NCI-H1436 (cell line): ENCODE data around the gene TEKT5.

Experiments
- DNase-seq: peaks from one replicate; lab custom pipeline; 2025; lab: John Stamatoyannopoulos, UW

TEKT5 gene

DNA sequence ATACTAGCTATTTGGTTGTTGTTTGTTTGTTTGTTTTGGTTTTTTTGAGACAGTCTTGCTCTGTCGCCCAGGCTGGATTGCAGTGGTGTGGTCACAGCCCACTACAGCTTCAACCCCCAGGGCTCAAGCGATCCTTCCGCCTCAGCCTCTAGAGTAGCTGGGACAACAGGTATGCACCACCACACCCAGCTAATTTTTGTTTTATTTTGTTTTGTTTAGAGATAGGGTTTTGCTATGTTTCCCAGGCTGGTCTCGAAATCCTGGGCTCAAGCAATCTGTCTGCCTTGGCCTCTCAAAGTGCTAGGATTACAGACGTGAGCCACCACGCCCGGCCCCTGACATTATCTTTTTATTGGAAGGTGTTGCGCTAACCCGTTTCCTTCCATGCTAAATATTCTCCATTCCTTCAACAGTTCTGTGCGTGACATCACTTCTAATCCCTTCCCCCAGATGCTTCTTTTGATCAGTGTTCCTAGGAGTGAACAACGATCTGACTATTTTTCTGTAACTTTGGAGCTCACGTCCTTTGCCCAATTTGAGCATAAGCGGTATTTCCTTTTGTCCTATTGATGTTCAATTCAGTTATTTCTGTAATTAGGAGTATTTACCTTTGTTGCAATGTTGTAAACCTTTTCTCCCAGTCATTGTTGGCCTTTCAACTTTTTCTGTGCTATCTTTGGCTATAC, 84.1 kb downstream of the TEKT5 start:
- DNase-seq: no peak

DNA sequence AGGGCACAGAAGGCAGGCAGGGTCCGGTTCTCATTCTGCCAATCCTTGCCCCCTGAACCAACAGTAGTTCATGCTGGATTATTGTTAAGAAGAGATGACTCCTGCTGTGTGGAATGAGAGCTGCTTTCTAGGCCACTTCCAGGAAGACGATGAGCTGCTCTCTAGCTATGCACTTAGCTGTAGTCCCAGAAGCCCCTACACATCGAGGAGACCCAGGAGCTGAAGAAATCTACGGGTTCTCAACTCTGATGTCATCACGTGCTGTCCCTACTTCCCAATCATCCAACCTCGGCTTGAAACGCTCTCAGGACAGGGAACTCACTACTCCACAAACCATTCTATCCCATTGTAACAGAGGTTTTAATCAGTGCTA, 85.3 kb downstream of the TEKT5 start:
- no peak for DNase-seq

DNA sequence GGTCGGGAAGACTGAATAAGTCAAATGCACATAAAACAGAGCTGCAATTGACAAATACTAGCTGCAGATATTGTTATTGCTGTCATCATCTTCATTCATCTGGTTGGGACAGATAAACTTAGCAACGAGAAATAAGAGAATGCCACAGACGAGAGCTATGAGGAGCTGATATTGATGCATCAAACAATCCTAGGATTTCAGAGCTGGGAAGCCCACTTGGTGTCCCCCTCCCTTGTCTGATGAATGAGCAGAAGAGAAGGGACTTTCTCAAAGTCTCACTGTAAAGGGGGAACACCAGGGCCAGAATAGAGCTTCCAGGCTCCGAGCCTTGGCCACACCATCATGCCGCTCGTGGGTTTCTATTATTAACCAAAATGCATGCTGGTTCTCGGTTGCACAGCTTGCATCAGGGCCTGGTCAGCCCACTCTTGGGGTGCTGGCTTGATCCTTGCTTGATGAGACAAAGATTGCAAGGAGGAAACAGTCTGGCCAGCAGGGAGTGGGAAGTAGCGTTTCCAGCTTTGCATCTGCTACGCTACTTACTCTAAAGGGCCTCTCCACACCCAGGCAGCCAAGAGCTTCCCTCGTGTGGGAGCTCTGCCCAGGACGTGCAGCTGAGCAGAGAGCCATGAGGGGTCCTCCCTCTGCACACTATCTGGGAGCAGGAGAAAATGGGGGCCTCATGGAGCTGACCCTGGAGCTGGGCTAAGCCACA, 85.9 kb downstream of the TEKT5 start:
- DNase-seq: no peak

DNA sequence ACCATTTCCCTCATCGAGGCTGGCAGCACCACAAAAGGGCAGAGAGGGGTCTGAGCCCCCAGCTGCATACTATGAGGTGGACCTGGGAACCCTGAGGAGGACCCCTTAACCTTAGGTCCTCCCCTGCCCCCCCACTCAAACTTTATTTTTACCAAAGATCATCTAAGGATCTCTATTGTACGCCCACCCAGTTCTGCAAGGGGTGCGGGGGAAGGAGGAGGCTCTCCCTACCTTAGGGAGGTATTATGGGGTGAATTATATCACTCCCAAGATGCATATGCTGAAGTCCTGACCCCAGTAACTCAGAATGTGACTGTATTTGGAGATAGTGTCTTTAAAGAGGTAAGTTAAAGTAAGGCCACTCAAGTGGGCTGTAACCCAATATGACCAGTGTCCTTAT, 87.6 kb downstream of the TEKT5 start:
- DNase-seq: no peak

DNA sequence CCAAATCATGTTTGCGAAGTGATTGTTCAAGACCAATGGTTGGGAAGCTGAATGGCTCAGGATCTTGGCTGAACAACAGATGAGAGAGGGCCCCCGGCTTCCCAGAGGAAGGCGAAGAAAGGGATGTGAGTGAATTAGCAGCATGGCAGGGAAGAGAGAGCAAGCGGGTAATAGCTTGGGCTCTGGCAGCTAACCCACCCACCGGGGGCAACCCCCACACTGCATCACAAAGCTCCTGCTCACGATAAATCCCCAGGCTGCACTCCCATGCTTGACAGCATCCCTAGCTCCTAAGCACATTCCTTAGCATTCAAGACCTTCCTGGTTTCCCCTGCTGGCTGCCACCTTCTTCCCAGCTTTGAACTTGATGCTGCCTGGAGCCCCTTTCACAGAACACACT, 88.1 kb downstream of the TEKT5 start:
- no peak for DNase-seq

DNA sequence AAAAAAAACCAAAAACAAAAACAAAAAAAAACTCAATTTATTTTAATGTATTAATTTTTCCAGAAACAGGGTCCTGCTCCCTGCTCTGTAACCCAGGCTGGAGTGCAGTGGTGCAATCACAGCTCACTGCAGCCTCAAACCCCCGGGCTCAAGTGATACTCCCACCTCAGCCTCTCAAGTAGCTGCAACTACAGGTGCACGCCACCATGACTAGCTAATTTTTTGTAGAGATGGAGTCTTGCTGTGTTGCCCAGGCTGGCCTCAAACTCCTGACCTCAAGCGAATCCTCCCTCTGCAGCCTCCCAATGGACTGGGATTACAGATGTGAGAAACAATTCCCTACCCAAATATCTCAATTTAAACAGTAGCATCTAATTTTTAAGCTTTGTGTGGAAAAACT, 89.1 kb downstream of the TEKT5 start:
- DNase-seq: no peak

DNA sequence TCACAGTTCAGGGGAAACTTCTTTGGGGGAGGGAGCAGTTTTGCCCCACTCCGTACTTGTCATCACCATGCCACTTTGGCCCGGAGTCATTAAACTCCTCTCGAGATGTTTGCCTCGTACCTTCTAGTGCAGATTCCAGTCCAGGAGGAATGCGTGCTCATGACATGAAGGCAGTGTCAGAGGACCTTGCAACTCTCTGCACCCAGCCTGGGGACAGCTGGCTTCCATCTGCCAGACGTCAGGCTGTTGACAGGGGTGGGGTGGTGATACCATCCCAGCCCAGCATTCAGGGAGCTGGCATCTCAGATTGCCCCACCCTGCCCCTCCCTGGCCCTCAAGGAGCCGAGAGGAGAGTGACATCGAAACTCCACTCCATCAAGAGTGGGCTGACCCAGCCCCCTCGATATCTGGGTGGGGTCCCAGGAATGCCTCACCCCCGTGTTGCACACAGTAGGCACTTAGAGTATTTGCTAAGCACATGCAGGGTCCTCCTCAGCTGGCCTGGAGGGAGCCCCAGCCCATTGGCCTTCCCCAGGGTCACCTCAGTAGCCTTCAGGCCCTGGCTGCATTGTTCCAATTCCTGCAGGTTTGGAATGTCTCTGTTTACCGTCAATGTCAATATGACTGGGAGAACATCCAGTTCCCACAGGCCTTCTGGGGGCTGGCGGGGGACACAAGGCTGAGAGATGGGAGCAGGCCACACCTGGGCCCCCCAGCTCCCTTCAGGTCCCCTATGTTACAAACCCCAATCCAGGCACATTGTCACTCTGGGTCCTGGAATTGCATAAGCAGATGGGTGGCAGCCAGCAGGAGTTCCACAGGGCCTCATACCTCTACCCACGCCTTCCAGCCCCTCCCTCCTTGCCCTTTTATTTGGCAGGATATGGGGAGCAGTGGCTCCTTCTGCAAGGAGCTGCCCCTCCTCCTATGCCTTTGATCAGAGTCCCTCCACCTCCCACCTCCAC, 93.0 kb downstream of the TEKT5 start:
- no peak for DNase-seq

DNA sequence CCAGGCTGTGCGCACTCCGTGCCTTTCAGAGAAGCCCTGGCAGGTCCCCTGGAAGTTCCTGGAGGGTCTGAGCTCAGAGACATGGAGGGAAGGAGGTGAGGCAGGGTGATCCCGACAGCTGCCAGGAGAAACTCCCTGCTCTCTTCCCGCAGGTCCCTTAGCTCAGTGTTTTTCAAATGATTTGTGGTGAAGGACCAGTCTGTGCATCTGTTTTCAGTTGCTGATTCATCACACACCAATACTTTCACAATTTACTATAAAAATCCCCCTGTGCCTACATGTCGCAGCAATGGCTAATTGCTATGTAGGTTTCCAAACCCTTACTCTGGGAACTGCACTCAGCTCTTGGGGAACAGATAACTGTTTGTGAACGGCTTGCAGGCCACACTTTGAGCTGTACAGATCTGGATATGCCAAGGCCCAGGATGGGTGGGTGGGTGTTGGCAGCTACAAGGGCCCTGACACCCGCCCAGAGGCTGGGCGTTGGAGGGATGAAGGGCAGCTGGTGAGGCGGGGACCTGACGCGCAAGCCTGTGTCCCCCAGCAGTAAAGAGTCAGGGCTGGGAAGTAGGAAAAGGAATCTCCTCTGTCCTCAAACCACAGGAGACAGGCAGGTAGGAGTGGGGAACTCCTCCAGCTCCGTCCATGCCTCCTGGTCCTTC, 93.8 kb downstream of the TEKT5 start:
- DNase-seq: no peak

DNA sequence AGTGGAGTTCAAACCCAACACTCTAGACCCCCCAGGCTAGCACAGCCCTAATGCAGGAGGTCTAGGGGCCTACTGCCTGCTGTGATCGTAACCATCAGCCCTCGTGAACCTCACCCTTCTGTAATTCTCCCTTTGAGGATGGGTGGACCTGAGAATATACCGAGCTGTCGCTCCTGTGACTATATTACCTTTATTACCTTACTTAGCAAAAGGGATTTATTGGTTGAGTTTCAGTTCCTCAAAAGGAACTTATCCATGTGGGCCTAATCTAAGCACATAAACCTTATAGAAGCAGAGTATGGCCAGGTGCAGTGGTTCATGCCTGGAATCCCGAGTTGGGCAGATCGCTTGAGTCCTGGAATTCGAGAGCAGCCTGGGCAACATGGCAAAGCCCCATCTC, 95.1 kb downstream of the TEKT5 start:
- no peak for DNase-seq

DNA sequence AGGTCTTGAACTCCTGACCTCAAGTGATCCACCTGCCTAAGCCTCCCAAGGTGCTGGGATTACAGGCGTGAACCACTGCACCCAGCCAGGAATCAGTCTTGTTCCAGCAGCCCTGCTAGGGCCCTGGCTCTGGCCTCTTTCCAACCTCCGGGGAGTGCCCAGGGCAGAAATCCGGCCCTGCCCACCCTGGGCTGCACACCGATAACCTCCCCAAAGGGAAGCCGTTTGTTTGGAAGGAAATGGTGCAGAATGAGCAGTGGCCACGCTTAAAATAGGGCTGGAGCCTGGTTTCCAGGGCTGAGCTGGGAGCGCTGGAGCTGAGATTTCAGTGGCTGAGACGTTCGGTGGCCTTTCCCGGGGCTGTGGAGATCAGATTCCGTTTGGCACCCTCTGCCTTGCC, 96.6 kb downstream of the TEKT5 start:
- DNase-seq: no peak

DNA sequence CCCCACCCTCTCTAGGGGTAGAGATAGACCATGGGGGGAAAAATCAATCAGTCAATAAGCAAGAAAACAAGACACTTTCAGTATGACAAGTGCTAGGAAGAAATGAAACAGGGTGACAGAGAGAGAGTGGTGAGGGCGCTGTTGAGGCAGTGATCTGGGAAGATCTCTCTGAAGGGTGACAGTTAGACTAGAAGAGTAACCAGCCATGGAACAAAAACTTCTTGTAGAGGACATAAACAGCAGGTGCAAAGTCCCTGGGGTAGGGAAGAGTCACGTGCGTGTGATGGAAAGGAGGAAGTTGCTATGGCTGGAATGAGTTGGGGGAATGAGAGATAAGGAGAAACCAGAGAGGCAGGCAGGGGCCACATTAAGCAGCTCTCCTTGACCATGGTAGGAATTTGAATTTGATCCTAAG, 97.5 kb downstream of the TEKT5 start:
- no peak for DNase-seq

DNA sequence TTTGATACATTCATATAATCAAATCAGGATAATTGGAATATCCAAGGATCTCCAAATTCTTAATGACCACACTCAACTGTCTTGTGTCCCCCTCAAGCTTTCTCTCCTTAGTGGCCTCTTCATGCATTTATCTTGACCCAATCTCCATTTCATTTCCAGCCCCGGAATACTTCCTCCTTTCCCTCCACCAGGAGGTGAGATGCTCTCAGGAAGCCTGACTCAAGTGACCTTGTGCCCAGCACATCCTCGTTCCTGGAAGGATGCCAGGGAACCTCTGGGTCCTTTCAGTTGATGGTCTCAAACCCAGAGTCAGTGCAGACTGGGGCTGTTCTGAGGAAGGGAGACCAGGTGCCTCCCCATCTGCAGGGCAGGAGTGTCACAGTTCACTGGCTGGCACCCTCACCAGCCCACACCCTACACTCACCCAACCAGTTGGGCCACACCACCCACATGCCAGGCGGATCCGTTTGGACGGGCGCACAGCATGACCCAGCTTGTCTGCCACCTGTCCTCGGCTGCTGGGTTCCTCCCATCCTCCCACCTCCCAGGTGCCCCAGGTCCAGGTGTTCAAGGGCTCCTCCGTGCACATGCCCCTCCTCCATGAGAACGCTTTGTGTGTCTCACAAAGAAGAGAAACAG, 100.3 kb downstream of the TEKT5 start:
- DNase-seq: no peak

DNA sequence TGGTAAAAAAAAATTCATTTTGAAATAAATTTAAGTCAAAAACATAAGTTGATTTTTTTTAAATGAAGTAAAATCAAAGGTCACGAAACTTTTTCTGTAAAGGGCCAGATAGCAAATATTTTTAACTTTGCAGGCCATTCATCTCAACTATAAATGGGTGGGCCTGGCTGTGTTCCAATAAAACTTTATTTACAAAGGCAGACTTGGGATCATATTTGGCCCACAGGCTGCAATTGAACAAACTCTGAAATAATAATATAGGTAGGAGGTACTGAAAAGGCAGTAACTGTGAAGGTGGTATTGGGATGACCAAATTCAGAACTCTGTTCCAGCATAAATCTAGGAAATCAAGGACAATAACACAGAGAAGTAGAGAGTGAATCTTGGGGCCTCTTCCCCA, 102.1 kb downstream of the TEKT5 start:
- DNase-seq: no peak

DNA sequence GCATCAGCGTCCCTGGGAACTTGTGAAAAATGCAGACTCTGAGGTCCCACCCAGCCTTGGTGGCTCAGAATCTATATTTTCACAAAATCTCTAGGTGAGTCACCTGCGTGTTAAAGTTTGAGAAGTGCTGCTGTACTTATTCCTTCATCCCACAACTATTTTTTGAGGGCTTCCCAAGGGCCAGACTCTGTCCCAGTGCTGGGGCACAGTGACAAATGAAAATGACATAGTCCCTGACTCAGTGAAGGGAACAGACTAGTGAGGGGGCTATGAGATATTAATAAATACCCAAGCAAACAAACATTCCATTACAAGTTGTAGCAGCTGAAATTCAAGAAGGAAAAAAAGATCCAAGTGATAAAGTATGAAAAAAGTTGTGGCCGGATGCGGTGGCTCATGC, 104.4 kb downstream of the TEKT5 start:
- no peak for DNase-seq

DNA sequence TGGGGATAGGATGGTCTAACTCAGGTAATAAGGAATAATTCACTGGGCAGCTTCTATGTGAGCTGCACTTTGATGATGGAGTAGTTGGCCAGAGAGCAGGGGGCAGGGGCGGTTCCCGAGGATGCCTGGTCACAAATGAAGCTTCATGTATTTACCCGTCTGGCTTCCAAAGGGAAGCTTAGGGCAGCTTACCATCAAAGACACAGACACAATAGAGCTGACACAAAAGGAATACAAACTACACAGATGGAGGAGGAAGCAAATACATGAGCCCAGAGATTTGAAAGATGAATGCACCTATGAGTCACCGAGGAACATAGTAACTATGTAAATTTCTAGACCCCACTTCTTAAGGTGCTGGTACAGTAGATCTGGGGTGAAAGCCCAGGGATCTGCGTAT, 105.6 kb downstream of the TEKT5 start:
- no peak for DNase-seq

DNA sequence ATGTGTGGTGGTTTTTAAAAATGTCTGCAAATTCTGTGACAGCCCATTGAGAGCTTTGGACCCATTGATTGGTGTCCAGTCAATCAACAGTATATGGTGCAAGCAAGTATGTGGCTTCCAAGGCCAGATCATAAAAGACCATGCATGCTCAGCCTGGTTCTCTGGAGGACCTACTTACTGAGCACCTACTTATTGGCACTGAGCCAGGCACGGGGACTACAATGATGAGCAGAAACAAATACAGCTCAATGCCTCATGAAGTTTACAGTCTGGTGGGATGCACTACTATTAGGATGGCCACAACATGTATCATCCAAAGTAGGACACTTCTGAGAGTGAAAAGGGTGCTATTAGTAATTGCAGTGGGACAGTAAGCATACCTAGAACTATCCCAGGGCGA, 107.1 kb downstream of the TEKT5 start:
- DNase-seq: no peak

DNA sequence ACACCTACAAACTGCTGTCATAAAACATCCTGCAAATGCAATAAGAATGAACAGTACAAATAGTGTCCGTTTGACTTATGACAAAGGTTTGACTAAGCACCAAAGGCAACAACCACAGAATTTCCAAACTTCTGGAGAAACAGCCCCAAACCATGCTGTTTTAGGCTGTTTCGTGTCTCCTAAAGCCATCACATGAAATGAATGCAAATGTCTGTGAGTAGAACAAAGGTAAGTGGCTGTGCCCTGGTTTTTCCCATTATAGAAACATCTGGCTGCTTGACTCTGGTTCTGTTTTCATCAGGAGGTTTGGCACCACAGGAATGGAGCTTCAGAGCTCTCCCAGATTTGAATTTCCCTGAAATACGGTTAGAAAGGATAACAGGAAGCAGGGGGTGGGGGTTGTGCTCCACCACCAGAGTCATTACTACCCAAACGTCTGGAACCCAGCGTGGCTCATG, 109.7 kb downstream of the TEKT5 start:
- no peak for DNase-seq

DNA sequence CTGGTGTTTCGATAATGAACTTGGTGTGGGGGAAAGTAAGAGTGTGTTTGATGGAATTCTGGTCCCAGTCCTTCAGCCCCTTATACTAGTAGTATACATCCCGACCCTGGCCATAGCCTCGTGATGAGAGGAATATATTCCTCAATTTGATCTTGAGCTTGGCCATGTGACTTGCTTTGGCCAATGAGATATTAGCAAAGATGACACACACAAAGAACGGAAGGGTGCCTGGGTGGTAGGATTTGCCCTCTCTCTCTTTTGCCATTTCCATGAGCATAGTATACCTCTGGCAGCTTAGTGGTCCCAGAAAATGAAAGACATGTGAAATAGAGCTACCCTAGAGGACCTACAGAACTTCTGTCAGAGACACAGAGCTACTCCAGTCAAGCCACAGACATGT, 111.5 kb downstream of the TEKT5 start:
- no peak for DNase-seq

DNA sequence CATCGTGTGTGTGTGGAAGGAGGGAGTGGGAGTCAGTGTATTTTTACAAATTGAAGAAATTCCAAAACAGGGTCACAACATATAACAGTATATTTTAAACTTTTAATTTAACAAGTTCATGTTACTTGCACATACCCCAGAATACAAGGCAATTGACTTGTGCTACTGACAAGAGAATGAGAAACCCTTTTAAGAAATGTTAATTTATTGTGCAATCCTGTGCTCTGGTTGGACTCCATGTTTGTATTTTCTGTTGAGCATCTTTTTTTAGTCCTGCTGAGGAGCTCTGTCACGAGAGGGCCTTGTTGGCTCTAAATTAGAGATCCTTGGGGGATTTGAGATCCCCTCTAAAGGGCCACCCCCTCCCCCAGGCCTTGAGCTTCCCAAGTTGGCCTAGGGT, 113.2 kb downstream of the TEKT5 start:
- no peak for DNase-seq

DNA sequence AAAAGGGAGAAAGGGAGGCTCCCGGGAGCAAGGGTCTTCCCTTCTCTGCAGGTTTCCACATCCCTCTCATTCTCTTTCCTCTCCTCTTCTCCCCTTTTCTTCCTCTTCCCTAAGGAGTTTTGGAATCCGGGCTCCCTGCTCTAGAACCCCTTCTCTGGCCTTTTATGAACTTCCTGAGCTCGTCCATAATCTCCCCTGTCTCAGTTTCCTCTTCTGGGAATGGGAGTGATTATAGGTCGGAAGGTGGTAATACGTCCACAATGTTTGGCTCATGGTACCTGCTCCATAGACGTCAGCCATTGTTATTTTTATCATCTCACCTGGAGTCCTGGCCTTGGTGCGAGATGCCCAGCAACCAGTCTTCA, 113.9 kb downstream of the TEKT5 start:
- DNase-seq: no peak

DNA sequence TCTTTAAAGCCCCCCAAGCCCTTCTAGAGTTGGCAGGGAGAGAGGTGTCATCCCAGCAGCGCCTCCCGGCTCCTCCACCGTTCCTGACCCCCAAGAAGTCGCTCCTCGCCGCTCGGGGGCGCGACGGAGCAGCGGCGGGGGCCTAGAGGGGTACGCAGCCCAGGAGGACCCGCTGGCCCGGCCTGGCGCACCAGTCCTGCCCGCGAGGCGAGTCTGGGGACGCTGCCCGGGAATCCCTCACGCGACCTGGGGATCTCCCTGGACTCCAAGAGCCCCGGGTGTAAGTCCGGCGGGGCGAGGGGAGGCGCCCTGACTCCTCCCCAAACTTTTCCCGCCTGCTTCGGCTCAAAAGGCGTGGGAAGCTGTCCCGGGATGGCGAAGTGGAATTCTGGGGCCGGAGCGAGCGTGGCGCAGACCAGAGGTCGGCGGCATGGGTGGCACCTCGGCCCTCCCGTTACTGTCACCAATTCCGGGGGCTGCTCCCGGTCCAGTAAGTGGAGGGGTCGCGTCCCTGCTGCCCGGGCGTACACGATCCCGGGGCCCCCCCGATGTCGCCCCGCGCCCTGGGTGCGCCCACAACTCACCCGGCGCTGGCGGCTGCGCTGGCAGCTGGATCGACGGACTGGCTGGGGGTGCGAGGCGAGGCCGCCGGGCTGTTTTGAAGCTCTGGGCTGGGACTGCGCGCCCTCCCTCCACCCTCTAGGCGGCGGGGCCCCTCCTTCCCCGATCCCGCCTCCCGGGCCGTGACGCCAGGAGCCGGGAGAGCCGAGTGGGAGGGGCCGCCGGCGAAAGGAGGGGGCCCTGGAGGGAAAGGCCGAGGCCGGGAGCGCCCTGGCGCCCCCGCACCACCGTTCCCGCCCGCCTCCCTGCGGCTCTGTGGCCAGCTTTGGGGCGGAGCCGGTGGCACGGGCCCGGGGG, 114.5 kb downstream of the TEKT5 start, which contains the start of gene EMP2:
Gene EMP2, minus strand, starts transcription at position 634 of the 918 bp plus-strand sequence. CDS start 32,981 bp downstream, outside the sequence.
- peak; percentile 75 for DNase-seq
